ENCODE results near the gene SLC25A21. TPM values are rescaled to one million over a fixed set of nuclear protein-coding genes. Genes with fewer than 3 reads are reported as not detected.

The SLC25A21 gene
- total and polyA plus RNA-seq, 2 of the 13 experiments (the other 11 are each of a cell fraction or from before 2014, with no cell fraction given) = 1.9 to 2.9 TPM

DNA sequence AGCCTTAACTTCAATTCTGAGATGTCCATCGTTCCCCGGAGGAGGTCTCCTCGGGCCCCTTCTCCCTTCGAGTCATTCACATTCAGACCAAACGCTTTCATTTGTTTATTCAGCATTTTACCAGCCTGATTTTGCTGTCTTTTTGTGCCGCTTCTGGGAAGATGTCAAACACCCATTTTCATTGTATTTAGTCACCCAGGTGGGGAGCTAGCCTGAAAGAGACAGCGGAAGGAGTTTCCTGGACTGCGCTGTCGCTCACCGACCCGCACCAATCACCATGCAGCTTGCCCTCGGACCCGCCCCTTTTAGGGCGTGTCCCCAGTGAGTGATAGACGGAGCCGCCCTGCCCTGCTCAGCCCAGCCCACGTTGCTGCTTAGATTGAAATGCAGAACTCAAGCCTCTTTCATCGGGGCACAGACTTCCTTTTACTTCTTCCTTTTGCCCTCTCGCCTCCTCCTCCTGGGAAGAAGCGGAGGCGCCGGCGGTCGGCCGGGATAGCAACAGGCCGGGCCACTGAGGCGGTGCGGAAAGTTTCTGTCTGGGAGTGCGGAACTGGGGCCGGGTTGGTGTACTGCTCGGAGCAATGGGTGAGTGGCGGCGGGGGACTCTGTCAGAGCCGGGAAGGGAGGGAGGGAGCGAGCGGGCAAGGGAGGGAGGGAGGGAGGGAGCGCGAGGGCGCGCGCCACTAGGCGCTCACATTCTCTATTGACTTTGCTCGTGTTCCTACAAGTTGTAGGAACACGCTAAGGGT lies 510.7 kb downstream of the SLC25A21 start, which contains the start of gene PAX9:
Gene PAX9 (plus strand): TSS at position 355 of the 752 bp plus-strand sequence. CDS start 230 bp downstream, at position 585.
- FAIRE-seq (no peak), ATAC-seq (peak; percentile 69), DNase-seq (ENCODE audit: low spot score) (peak; percentile 39)
- H3K9me3 ChIP-seq (ENCODE audit: low read length) = no peaks in the 10 kb centered on the region
- no peaks in the 10 kb centered on the region for H3K36me3 ChIP-seq (replicated peaks in 1 of 2; ENCODE audit: control insufficient read depth in 1 of 2, insufficient read depth in 2 of 2, low read length in 2 of 2)
- CTCF ChIA-PET (ENCODE audit: low intra/inter-chr PET ratio, low total read pairs) = no interaction called here
- H2AFZ ChIP-seq (ENCODE audit: low read length) = no peak within 1 kb of the TSS
- no peak within 1 kb of the TSS for H3K9ac ChIP-seq (ENCODE audit: insufficient read depth, low read depth, low read length)
- in situ Hi-C loops (cut with HindIII; ENCODE audit: extremely low pct_ligation_motif_present, low pct_unique_long_range_greater_than_20kb) (no loop called here), intact Hi-C loops (cut with micrococcal nuclease; ENCODE audit: unreplicated experiment) (no loop called here)
- peak within 1 kb of the TSS in 1 of 3 experiments; percentile 49; a peak in 2 of 6 replicates for H3K4me3 ChIP-seq (replicated peaks in 1 of 3; ENCODE audit: insufficient read depth in 1 of 3, low read depth in 2 of 3, low read length in 3 of 3)
- peak within 1 kb of the TSS; percentile 44 for H3K4me2 ChIP-seq (ENCODE audit: low read depth, low read length)
- H3K79me2 ChIP-seq (ENCODE audit: insufficient read depth, low read length) = no peaks in the 10 kb centered on the region
- H3K27me3 ChIP-seq (ENCODE audit: control insufficient read depth in 1 of 2, insufficient read depth in 2 of 2, low read length in 2 of 2) = peaks cover 50 to 94% of the 10 kb centered on the region in 2 experiments
- H4K20me1 ChIP-seq (ENCODE audit: insufficient read depth, low read length) = peaks cover 2% of the 10 kb centered on the region; the same call in 1 of the 2 replicates
- WGBS (ENCODE audit: low lambda C conversion rate) = 27% methylated on average over 44 of the region's 44 CpGs
- BruUV-seq (replicated peaks) = no TSS peak
- POLR2A ChIA-PET = no interaction called here
- H3K27ac ChIP-seq (ENCODE audit: extremely low read length, insufficient read depth, low read length) = no peak within 1 kb of the TSS
- peaks cover 14% of the 10 kb centered on the region for H3K4me1 ChIP-seq (ENCODE audit: insufficient read depth, low read length)
- TF ChIP-seq MEIS1 (CRISPR knock-in tag; IDR thresholded peaks at IDR 0.05; ENCODE audit: borderline replicate concordance) (no peak), DDIT3 (CRISPR knock-in tag; IDR thresholded peaks at IDR 0.05) (no peak), ZNF788 (CRISPR knock-in tag; IDR thresholded peaks at IDR 0.05; ENCODE audit: borderline replicate concordance) (no peak), ZNF646 (CRISPR knock-in tag; IDR thresholded peaks at IDR 0.05) (no peak), TEAD2 (CRISPR knock-in tag; IDR thresholded peaks at IDR 0.05) (no peak), ZNF12 (CRISPR knock-in tag; IDR thresholded peaks at IDR 0.05) (no peak), HDAC1 (CRISPR knock-in tag; IDR thresholded peaks at IDR 0.05) (no peak), SRSF4 (IDR thresholded peaks at IDR 0.05; ENCODE audit: low read depth, low read length, poor library complexity, severe bottlenecking) (no peak), XBP1 (CRISPR knock-in tag; IDR thresholded peaks at IDR 0.05) (no peak), FOXA1 (IDR thresholded peaks at IDR 0.05) (no peak), FOXA1 (CRISPR knock-in tag; IDR thresholded peaks at IDR 0.05) (no peak), ARNT2 (CRISPR knock-in tag; IDR thresholded peaks at IDR 0.05; ENCODE audit: low read depth) (no peak), ZNF563 (CRISPR knock-in tag; IDR thresholded peaks at IDR 0.05) (no peak), MAX (IDR thresholded peaks at IDR 0.05) (no peak), ZNF33A (CRISPR knock-in tag; IDR thresholded peaks at IDR 0.05; ENCODE audit: borderline replicate concordance) (no peak), RORA (CRISPR knock-in tag; IDR thresholded peaks at IDR 0.05) (no peak)
